ENCODE results near the gene LTBP4.
"Not testable (repeated sequence)": the region's sequence is repeated elsewhere in the genome, so short reads cannot be mapped to it uniquely, and the experiment has no call there.

DNA sequence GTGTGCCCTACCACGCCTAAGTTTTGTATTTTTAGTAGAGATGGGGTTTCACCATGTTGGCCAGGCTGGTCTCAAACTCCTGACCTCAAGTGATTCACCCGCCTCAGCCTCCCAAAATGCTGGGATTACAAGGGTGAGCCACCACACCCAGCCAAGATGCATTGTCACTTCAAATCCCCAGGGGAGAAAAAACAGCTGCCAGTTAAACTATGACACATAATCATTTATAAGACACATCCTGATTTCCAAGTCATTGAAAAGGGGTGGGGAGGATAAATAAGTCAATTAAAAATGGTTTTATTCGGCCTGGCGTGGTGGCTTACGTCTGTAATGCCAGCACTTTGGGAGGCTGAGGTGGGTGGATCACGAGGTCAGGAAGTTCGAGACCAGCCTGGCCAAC, 54.5 kb downstream of the LTBP4 start:
- TF ChIP-seq POLR2A (IDR thresholded peaks at IDR 0.05) = not testable (repeated sequence)
- TF ChIP-seq, protein P1, sequence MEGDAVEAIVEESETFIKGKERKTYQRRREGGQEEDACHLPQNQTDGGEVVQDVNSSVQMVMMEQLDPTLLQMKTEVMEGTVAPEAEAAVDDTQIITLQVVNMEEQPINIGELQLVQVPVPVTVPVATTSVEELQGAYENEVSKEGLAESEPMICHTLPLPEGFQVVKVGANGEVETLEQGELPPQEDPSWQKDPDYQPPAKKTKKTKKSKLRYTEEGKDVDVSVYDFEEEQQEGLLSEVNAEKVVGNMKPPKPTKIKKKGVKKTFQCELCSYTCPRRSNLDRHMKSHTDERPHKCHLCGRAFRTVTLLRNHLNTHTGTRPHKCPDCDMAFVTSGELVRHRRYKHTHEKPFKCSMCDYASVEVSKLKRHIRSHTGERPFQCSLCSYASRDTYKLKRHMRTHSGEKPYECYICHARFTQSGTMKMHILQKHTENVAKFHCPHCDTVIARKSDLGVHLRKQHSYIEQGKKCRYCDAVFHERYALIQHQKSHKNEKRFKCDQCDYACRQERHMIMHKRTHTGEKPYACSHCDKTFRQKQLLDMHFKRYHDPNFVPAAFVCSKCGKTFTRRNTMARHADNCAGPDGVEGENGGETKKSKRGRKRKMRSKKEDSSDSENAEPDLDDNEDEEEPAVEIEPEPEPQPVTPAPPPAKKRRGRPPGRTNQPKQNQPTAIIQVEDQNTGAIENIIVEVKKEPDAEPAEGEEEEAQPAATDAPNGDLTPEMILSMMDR (IDR thresholded peaks at IDR 0.05 in 8 of 11, conservative IDR thresholded peaks at IDR 0.05 in 3 of 11) = not testable (repeated sequence)

All from spleen (tissue), 7 donors.